T-helper 17 cell (primary cell): Measurements from ENCODE around the gene LINGO1. TPM values are rescaled to one million over a fixed set of nuclear protein-coding genes. Genes with fewer than 3 reads are reported as not detected.

ENCODE experiments used
- ATAC-seq: fragments of 150-1000 bp; cut with Tn5 transposase; 2 replicates; pipeline ENCODE4 v1.10.0; 2021; ENCODE audit warnings: mild to moderate bottlenecking, moderate library complexity
- DNase-seq, 3 donors: peaks; one replicate each; pipeline versions ENCODE4 v3.0.0 to v3.0.0-alpha.2; 2020 to 2021
- H3K9me3 ChIP-seq: one replicate; pipeline ENCODE4 v1.7.0; 2013; ENCODE audit warnings: low read length, mild to moderate bottlenecking; ENCODE audit not compliant: control insufficient read depth, poor library complexity, severe bottlenecking
- H3K27ac Mint-ChIP-seq: one replicate; pipeline ENCODE4 v1.8.0; 2022; ENCODE audit warnings: mild to moderate bottlenecking, moderate library complexity, mixed read lengths
- H3K27me3 Mint-ChIP-seq: one replicate; pipeline ENCODE4 v1.8.0; 2022; ENCODE audit warnings: mixed read lengths
- H3K36me3 Mint-ChIP-seq: one replicate; pipeline ENCODE4 v1.8.0; 2022; ENCODE audit warnings: low read depth, mixed read lengths
- H3K4me1 Mint-ChIP-seq: one replicate; pipeline ENCODE4 v1.8.0; 2022; ENCODE audit warnings: mild to moderate bottlenecking, mixed read lengths
- H3K4me3 Mint-ChIP-seq: one replicate; pipeline ENCODE4 v1.8.0; 2022; ENCODE audit warnings: mild to moderate bottlenecking, moderate library complexity, mixed read lengths
- total RNA-seq, 4 donors: library from RNA in 2 of 4; stranded (reverse) in 2 of 4; gene quantifications; one replicate each; pipeline ENCODE4 v1.2.3 and lab custom pipeline; 2022 to 2026

The LINGO1 gene, protein sequence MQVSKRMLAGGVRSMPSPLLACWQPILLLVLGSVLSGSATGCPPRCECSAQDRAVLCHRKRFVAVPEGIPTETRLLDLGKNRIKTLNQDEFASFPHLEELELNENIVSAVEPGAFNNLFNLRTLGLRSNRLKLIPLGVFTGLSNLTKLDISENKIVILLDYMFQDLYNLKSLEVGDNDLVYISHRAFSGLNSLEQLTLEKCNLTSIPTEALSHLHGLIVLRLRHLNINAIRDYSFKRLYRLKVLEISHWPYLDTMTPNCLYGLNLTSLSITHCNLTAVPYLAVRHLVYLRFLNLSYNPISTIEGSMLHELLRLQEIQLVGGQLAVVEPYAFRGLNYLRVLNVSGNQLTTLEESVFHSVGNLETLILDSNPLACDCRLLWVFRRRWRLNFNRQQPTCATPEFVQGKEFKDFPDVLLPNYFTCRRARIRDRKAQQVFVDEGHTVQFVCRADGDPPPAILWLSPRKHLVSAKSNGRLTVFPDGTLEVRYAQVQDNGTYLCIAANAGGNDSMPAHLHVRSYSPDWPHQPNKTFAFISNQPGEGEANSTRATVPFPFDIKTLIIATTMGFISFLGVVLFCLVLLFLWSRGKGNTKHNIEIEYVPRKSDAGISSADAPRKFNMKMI
- total RNA-seq (not detected), total RNA-seq (lab: John Stamatoyannopoulos, UW) (0.08 to 0.35 reads per million in 2 donors)

- H3K27me3 Mint-ChIP-seq = peaks cover 58% of the 10 kb centered on the region
- no peak within 1 kb of the TSS for H3K27ac Mint-ChIP-seq
- peaks cover 10% of the 10 kb centered on the region for H3K4me1 Mint-ChIP-seq
- H3K4me3 Mint-ChIP-seq = peak within 1 kb of the TSS; percentile 82
- no peak for ATAC-seq
- no peak for DNase-seq
- no peaks in the 10 kb centered on the region for H3K9me3 ChIP-seq
- H3K36me3 Mint-ChIP-seq = peaks cover 2% of the 10 kb centered on the region
Measured at GRCh38 chr15:77632534-77633133, at the start of gene LINGO1. LINGO1 (minus strand) TSS chr15:77632912; CDS start chr15:77632315, 597 bp downstream.

GRCh38 chr15:77681362-77681761 is 48.6 kb upstream of the LINGO1 start:
- Mint-ChIP-seq H3K27me3 (peaks cover 64% of the 10 kb centered on the region), H3K27ac (no peak overlapping the region), H3K4me3 (no peak overlapping the region), H3K4me1 (peaks cover 6% of the 10 kb centered on the region), H3K36me3 (peaks cover 5% of the 10 kb centered on the region)
- H3K9me3 ChIP-seq = no peaks in the 10 kb centered on the region
- DNase-seq (no peak), ATAC-seq (no peak)

DNA sequence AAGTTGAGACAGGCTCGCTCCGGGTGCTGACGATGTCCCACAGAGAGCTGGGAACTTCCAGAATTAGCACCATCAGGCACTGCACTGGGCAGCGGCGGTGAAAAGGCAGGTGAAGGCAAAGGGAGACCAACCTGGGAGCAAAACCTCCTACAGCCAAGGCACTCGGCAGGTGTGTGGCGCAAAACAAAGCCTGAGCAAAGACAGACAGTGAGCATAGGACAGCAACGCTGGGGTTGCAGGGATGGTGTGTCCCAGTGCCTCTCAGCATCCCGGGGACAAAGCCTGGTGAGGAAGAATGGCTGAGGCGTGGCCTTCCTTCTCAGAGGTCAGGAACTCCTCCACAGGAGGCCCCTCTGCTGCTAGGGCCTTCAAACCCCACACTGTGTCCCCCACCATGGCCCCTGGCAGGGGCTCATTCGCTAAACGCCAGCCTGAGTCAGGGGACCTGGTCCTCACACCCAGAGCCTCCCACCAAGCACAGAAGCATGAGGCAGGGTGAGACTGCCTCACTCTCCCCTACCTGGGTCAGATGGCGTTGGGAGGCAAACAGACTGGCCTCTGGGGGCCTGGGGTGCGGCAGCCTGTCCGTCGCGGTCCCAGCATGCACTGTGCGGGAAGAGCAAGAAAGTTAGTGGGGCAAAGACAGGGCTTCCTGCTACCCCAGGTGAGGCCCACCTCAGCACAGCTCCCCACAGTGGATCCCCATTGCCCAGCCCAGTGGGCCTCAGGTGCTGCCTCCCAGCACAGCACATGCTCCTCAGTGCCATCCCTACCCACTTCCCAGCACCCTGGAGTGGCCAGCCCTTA is 44.1 kb upstream of the LINGO1 start:
- DNase-seq (no peak), ATAC-seq (no peak)
- H3K27me3 Mint-ChIP-seq = peaks cover 56% of the 10 kb centered on the region
- H3K9me3 ChIP-seq = no peaks in the 10 kb centered on the region
- peaks cover 3% of the 10 kb centered on the region for H3K36me3 Mint-ChIP-seq
- H3K27ac Mint-ChIP-seq = no peak overlapping the region
- H3K4me3 Mint-ChIP-seq = no peak overlapping the region
- no peaks in the 10 kb centered on the region for H3K4me1 Mint-ChIP-seq

GRCh38 chr15:77675806-77676415 is 43.2 kb upstream of the LINGO1 start:
- Mint-ChIP-seq H3K4me1 (no peaks in the 10 kb centered on the region), H3K4me3 (no peak overlapping the region), H3K27me3 (peaks cover 56% of the 10 kb centered on the region), H3K36me3 (peaks cover 3% of the 10 kb centered on the region), H3K27ac (no peak overlapping the region)
- DNase-seq (no peak), ATAC-seq (no peak)
- H3K9me3 ChIP-seq = no peaks in the 10 kb centered on the region

GRCh38 chr15:77674327-77674726 is 41.6 kb upstream of the LINGO1 start:
- no peak overlapping the region for H3K4me3 Mint-ChIP-seq
- ATAC-seq (no peak), DNase-seq (no peak)
- no peak overlapping the region for H3K27ac Mint-ChIP-seq
- H3K36me3 Mint-ChIP-seq = peaks cover 3% of the 10 kb centered on the region
- H3K27me3 Mint-ChIP-seq = peaks cover 59% of the 10 kb centered on the region
- no peaks in the 10 kb centered on the region for H3K9me3 ChIP-seq
- peaks cover 2% of the 10 kb centered on the region for H3K4me1 Mint-ChIP-seq

- H3K9me3 ChIP-seq = no peaks in the 10 kb centered on the region
- Mint-ChIP-seq H3K4me3 (no peak overlapping the region), H3K4me1 (peaks cover 2% of the 10 kb centered on the region), H3K27ac (no peak overlapping the region), H3K36me3 (peaks cover 3% of the 10 kb centered on the region), H3K27me3 (peaks cover 60% of the 10 kb centered on the region)
- no peak for ATAC-seq
- DNase-seq = no peak
Measured at GRCh38 chr15:77673866-77674265, 41.2 kb upstream of the LINGO1 start.

DNA sequence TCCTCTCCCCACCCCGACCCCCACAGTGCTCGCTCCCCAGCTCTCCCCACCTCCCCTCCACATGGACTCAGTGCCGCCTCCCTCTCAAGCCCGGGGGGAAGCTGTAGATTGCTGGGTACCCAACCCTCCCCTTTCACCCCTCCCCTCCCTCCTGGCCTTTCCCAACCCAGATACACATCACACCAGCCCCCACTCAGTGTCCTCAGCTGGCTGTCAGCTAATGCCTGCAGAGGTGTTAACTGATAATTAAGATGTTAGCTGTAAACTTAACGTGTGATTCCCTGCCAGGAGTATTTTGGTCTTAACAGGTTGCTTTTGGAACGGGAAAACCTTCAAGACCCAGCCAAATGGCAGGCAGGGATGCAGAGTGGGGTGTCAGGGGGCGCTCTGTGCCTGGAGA is 39.4 kb upstream of the LINGO1 start:
- ATAC-seq = no peak
- Mint-ChIP-seq H3K4me1 (peaks cover 2% of the 10 kb centered on the region), H3K36me3 (no peaks in the 10 kb centered on the region), H3K27me3 (peaks cover 58% of the 10 kb centered on the region), H3K27ac (no peak overlapping the region), H3K4me3 (no peak overlapping the region)
- no peaks in the 10 kb centered on the region for H3K9me3 ChIP-seq
- no peak for DNase-seq

DNA sequence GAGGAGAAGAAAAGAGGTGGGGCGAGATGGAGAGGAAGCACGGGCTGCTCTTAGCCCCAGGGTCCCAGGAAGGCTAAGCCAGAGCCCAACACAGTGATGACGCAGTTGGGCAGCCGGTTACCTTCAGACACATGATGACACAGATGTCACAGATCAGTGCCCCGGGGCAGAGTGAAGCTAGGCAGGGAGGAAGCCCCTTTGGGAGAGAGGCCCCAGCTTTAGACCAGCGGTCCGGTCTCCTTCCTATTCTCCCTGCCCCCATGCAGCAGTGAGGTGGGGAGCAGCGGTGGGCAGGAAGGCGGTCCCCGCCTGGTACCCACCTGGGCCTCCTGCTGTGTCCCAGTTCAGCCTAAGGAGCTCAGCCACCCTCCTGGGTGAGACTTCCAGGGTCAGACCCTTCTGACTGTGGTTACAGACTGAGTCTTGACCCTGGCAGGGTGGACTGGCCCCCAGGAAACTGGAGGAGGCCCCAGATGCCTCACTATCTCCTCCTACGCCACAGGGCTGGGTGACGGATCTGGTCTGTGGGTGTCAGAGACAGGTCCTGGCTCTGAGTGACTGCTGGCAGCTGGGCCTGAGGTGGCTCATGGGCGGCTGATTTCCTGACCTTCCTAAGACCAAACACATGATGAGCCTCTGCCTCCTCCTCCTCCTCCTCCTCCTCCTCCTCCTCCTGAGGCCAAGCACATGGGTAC is 38.8 kb upstream of the LINGO1 start:
- no peaks in the 10 kb centered on the region for H3K9me3 ChIP-seq
- H3K27ac Mint-ChIP-seq = no peak overlapping the region
- H3K4me3 Mint-ChIP-seq = no peak overlapping the region
- ATAC-seq = no peak
- H3K27me3 Mint-ChIP-seq = peaks cover 60% of the 10 kb centered on the region
- H3K36me3 Mint-ChIP-seq = peaks cover 3% of the 10 kb centered on the region
- no peak for DNase-seq
- peaks cover 4% of the 10 kb centered on the region for H3K4me1 Mint-ChIP-seq

DNA sequence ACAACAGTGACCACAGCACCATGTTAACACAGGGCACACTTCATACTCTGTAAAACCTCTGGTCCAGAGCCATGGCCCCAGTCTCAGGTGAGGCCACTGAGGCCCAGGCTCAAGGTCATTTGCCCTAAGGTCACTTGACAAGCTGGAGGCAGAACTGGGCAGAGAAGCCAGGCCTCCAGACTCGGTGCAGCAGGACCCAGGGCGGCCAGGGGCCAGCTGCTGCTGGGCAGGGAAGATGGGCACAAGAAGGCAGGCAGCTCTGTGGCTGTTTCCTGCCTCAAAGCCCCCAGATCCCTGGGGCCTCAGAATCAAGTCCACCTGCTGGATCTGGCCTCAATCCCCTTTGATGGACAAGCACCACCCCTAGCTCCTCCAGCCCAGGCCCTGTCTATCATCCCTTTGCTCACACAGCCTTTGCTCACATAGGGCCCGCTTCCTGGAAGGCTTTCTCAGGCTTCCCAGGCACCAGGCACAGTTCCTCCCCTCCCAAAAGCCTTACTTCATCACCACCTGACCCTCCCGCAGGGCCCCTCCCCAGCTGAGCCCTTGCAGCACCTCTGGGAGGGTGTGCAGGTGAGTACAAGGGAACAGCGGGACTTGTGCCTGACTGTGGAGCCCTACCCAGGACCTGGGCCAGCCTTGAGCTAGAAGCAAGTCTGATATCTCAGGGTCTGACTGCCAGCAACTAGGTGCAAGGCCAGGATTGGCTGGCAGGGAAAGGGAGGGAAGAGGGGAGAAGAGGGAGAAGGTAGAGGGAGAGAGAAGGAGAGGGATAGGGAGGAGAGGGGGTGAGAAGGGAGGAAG is 38.0 kb upstream of the LINGO1 start:
- no peak for DNase-seq
- Mint-ChIP-seq H3K27me3 (peaks cover 60% of the 10 kb centered on the region), H3K27ac (no peak overlapping the region), H3K4me1 (peaks cover 4% of the 10 kb centered on the region), H3K4me3 (no peak overlapping the region), H3K36me3 (peaks cover 5% of the 10 kb centered on the region)
- H3K9me3 ChIP-seq = no peaks in the 10 kb centered on the region
- ATAC-seq = no peak

DNA sequence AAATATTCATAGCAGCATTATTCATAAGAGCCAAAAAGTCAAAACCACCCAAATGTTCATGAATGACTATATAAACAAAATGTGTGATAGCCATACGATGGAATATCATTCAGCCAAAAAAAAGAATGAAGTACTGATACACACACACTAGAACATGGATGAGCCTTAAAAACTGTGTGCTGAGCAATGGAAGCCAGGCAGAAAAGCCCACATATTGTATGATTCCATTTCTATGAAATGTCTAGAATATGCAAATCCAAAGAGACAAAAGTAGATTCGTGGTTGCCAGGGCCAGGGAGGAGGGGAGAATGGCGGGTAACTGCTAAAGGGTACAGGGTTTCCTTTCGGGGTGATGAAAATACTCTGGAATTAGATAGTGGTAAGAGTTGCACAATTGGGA is 37.2 kb upstream of the LINGO1 start:
- peaks cover 61% of the 10 kb centered on the region for H3K27me3 Mint-ChIP-seq
- H3K27ac Mint-ChIP-seq = no peak overlapping the region
- no peak for DNase-seq
- peaks cover 5% of the 10 kb centered on the region for H3K36me3 Mint-ChIP-seq
- H3K4me1 Mint-ChIP-seq = peaks cover 4% of the 10 kb centered on the region
- H3K4me3 Mint-ChIP-seq = no peak overlapping the region
- no peaks in the 10 kb centered on the region for H3K9me3 ChIP-seq
- ATAC-seq = no peak

GRCh38 chr15:77667338-77668234 is 34.9 kb upstream of the LINGO1 start:
- Mint-ChIP-seq H3K27ac (no peak overlapping the region), H3K4me1 (peaks cover 4% of the 10 kb centered on the region), H3K27me3 (peaks cover 70% of the 10 kb centered on the region), H3K4me3 (no peak overlapping the region), H3K36me3 (peaks cover 5% of the 10 kb centered on the region)
- H3K9me3 ChIP-seq = no peaks in the 10 kb centered on the region
- DNase-seq = no peak
- ATAC-seq = no peak
